Measurements from ENCODE around the gene CRYL1. TPM values are rescaled to one million over a fixed set of nuclear protein-coding genes. Genes with fewer than 3 reads are reported as not detected.
A peak's percentile ranks its signal among the peaks of the same experiment; 100 is the strongest.

CRYL1 gene
- polyA plus RNA-seq, 1 donor, result 171 TPM

GRCh38 chr13:20363172-20363571, 162.5 kb downstream of the CRYL1 start:
- Histone ChIP-seq H3K27ac (ENCODE audit: low read length) (no peak overlapping the region), H3K4me3 (ENCODE audit: low read length) (no peak overlapping the region), H3K27me3 (ENCODE audit: control insufficient read depth, insufficient read depth, low read length) (no peaks in the 10 kb centered on the region), H3K4me1 (ENCODE audit: control insufficient read depth, insufficient read depth, low read length) (no peaks in the 10 kb centered on the region), H3K9me3 (ENCODE audit: control insufficient read depth, low read depth, low read length) (no peaks in the 10 kb centered on the region), H3K36me3 (ENCODE audit: control insufficient read depth, insufficient read depth, low read length) (no peaks in the 10 kb centered on the region)
- WGBS (ENCODE audit: insufficient coverage, low lambda C conversion rate), result no CpG with 5 or more reads among the region's 8 CpGs
- DNase-seq, result no peak

GRCh38 chr13:20362484-20363041, 163.1 kb downstream of the CRYL1 start:
- no peak for DNase-seq
- Histone ChIP-seq H3K27ac (ENCODE audit: low read length) (no peak overlapping the region), H3K9me3 (ENCODE audit: control insufficient read depth, low read depth, low read length) (no peaks in the 10 kb centered on the region), H3K4me3 (ENCODE audit: low read length) (no peak overlapping the region), H3K36me3 (ENCODE audit: control insufficient read depth, insufficient read depth, low read length) (no peaks in the 10 kb centered on the region), H3K27me3 (ENCODE audit: control insufficient read depth, insufficient read depth, low read length) (no peaks in the 10 kb centered on the region), H3K4me1 (ENCODE audit: control insufficient read depth, insufficient read depth, low read length) (no peaks in the 10 kb centered on the region)
- no CpG with 5 or more reads among the region's 17 CpGs for WGBS (ENCODE audit: insufficient coverage, low lambda C conversion rate)

- no peaks in the 10 kb centered on the region for H3K27me3 ChIP-seq (ENCODE audit: control insufficient read depth, insufficient read depth, low read length)
- H3K36me3 ChIP-seq (ENCODE audit: control insufficient read depth, insufficient read depth, low read length), result no peaks in the 10 kb centered on the region
- no peaks in the 10 kb centered on the region for H3K4me1 ChIP-seq (ENCODE audit: control insufficient read depth, insufficient read depth, low read length)
- H3K4me3 ChIP-seq (ENCODE audit: low read length), result no peak overlapping the region
- DNase-seq, result peak in 1 of 2 donors; percentile 9
- no peak overlapping the region for H3K27ac ChIP-seq (ENCODE audit: low read length)
- H3K9me3 ChIP-seq (ENCODE audit: control insufficient read depth, low read depth, low read length), result no peaks in the 10 kb centered on the region
- no CpG with 5 or more reads among the region's 5 CpGs for WGBS (ENCODE audit: insufficient coverage, low lambda C conversion rate)
These were observed 164.7 kb downstream of the CRYL1 start for GRCh38 chr13:20360835-20361412.

- Histone ChIP-seq H3K27me3 (ENCODE audit: control insufficient read depth, insufficient read depth, low read length) (no peaks in the 10 kb centered on the region), H3K4me3 (ENCODE audit: low read length) (no peak overlapping the region), H3K27ac (ENCODE audit: low read length) (no peak overlapping the region), H3K4me1 (ENCODE audit: control insufficient read depth, insufficient read depth, low read length) (no peaks in the 10 kb centered on the region), H3K36me3 (ENCODE audit: control insufficient read depth, insufficient read depth, low read length) (no peaks in the 10 kb centered on the region), H3K9me3 (ENCODE audit: control insufficient read depth, low read depth, low read length) (no peaks in the 10 kb centered on the region)
- no CpG with 5 or more reads among the region's 3 CpGs for WGBS (ENCODE audit: insufficient coverage, low lambda C conversion rate)
- DNase-seq, result no peak
These were observed 165.6 kb downstream of the CRYL1 start for GRCh38 chr13:20360041-20360491.

GRCh38 chr13:20359335-20359734, 166.3 kb downstream of the CRYL1 start:
- Histone ChIP-seq H3K9me3 (ENCODE audit: control insufficient read depth, low read depth, low read length) (no peaks in the 10 kb centered on the region), H3K36me3 (ENCODE audit: control insufficient read depth, insufficient read depth, low read length) (no peaks in the 10 kb centered on the region), H3K27ac (ENCODE audit: low read length) (no peak overlapping the region), H3K4me3 (ENCODE audit: low read length) (no peak overlapping the region), H3K4me1 (ENCODE audit: control insufficient read depth, insufficient read depth, low read length) (no peaks in the 10 kb centered on the region), H3K27me3 (ENCODE audit: control insufficient read depth, insufficient read depth, low read length) (no peaks in the 10 kb centered on the region)
- DNase-seq, result no peak
- WGBS (ENCODE audit: insufficient coverage, low lambda C conversion rate), result 78% methylated on average over 1 of the region's 5 CpGs

- no peak for DNase-seq
- no CpG with 5 or more reads among the region's 8 CpGs for WGBS (ENCODE audit: insufficient coverage, low lambda C conversion rate)
- Histone ChIP-seq H3K27me3 (ENCODE audit: control insufficient read depth, insufficient read depth, low read length) (no peaks in the 10 kb centered on the region), H3K9me3 (ENCODE audit: control insufficient read depth, low read depth, low read length) (no peaks in the 10 kb centered on the region), H3K4me3 (ENCODE audit: low read length) (no peak overlapping the region), H3K36me3 (ENCODE audit: control insufficient read depth, insufficient read depth, low read length) (no peaks in the 10 kb centered on the region), H3K27ac (ENCODE audit: low read length) (no peak overlapping the region), H3K4me1 (ENCODE audit: control insufficient read depth, insufficient read depth, low read length) (no peaks in the 10 kb centered on the region)
These were observed 167.6 kb downstream of the CRYL1 start for GRCh38 chr13:20358022-20358421.

GRCh38 chr13:20356444-20356843, 169.2 kb downstream of the CRYL1 start:
- no peaks in the 10 kb centered on the region for H3K36me3 ChIP-seq (ENCODE audit: control insufficient read depth, insufficient read depth, low read length)
- no peaks in the 10 kb centered on the region for H3K4me1 ChIP-seq (ENCODE audit: control insufficient read depth, insufficient read depth, low read length)
- DNase-seq, result no peak
- no peaks in the 10 kb centered on the region for H3K9me3 ChIP-seq (ENCODE audit: control insufficient read depth, low read depth, low read length)
- no peak overlapping the region for H3K4me3 ChIP-seq (ENCODE audit: low read length)
- no peak overlapping the region for H3K27ac ChIP-seq (ENCODE audit: low read length)
- H3K27me3 ChIP-seq (ENCODE audit: control insufficient read depth, insufficient read depth, low read length), result no peaks in the 10 kb centered on the region
- WGBS (ENCODE audit: insufficient coverage, low lambda C conversion rate), result no CpG with 5 or more reads among the region's 7 CpGs

- Histone ChIP-seq H3K27me3 (ENCODE audit: control insufficient read depth, insufficient read depth, low read length) (no peaks in the 10 kb centered on the region), H3K27ac (ENCODE audit: low read length) (no peak overlapping the region), H3K9me3 (ENCODE audit: control insufficient read depth, low read depth, low read length) (no peaks in the 10 kb centered on the region), H3K4me3 (ENCODE audit: low read length) (no peak overlapping the region), H3K36me3 (ENCODE audit: control insufficient read depth, insufficient read depth, low read length) (no peaks in the 10 kb centered on the region), H3K4me1 (ENCODE audit: control insufficient read depth, insufficient read depth, low read length) (no peaks in the 10 kb centered on the region)
- no CpG with 5 or more reads among the region's 3 CpGs for WGBS (ENCODE audit: insufficient coverage, low lambda C conversion rate)
- DNase-seq, result no peak
These were observed 170.9 kb downstream of the CRYL1 start for GRCh38 chr13:20354722-20355121.

GRCh38 chr13:20353973-20354372, 171.7 kb downstream of the CRYL1 start:
- 88% methylated on average over 1 of the region's 2 CpGs for WGBS (ENCODE audit: insufficient coverage, low lambda C conversion rate)

More at GRCh38 chr13:20353973-20354372, 171.7 kb downstream of the CRYL1 start:
- Histone ChIP-seq H3K9me3 (ENCODE audit: control insufficient read depth, low read depth, low read length) (no peaks in the 10 kb centered on the region), H3K4me1 (ENCODE audit: control insufficient read depth, insufficient read depth, low read length) (no peaks in the 10 kb centered on the region), H3K36me3 (ENCODE audit: control insufficient read depth, insufficient read depth, low read length) (no peaks in the 10 kb centered on the region), H3K4me3 (ENCODE audit: low read length) (no peak overlapping the region), H3K27ac (ENCODE audit: low read length) (no peak overlapping the region), H3K27me3 (ENCODE audit: control insufficient read depth, insufficient read depth, low read length) (no peaks in the 10 kb centered on the region)
- DNase-seq, result no peak

All from large intestine (tissue), 3 donors.